ENCODE data around the gene IL17RC. TPM values are rescaled to one million over a fixed set of nuclear protein-coding genes. Genes with fewer than 3 reads are reported as not detected.

The IL17RC gene
- total and polyA plus RNA-seq, 5 donors from 2014 or later, result 1.1 to 9.5 (median 5.6) TPM

GRCh38 chr3:9951126-9951525, 34.2 kb downstream of the IL17RC start:
- H3K4me1 ChIP-seq (ENCODE audit: control insufficient read depth, insufficient read depth, low read length, poor library complexity, severe bottlenecking), result peaks cover 12% of the 10 kb centered on the region
- DNase-seq (peak in 1 of 3 donors; percentile 8), ATAC-seq (ENCODE audit: low read depth in 2 of 2) (no peak)
- H3K9me3 ChIP-seq (ENCODE audit: control insufficient read depth in 2 of 2, low read length in 2 of 2), result no peaks in the 10 kb centered on the region
- no peaks in the 10 kb centered on the region for H3K27me3 Mint-ChIP-seq
- no peak overlapping the region for H3K27ac ChIP-seq (ENCODE audit: insufficient read depth, low read length, poor library complexity, severe bottlenecking)
- no peaks in the 10 kb centered on the region for H3K9me3 Mint-ChIP-seq
- no peaks in the 10 kb centered on the region for H3K36me3 ChIP-seq (ENCODE audit: control insufficient read depth, insufficient read depth, low read length)
- H3K36me3 Mint-ChIP-seq, result no peaks in the 10 kb centered on the region
- H3K4me3 ChIP-seq (ENCODE audit: low read depth, low read length), result peak overlapping the region; percentile 67
- peak overlapping the region; percentile 86 to 94 (median 92) for H3K4me3 Mint-ChIP-seq
- H3K4me1 Mint-ChIP-seq, result peaks cover 0 to 19% (median 10%) of the 10 kb centered on the region in 4 donors
- H3K27ac Mint-ChIP-seq, result peak overlapping the region; percentile 49 to 78 (median 56)
- no peaks in the 10 kb centered on the region for H3K27me3 ChIP-seq (ENCODE audit: control insufficient read depth, insufficient read depth, low read length)

- Histone ChIP-seq H3K36me3 (ENCODE audit: control insufficient read depth, insufficient read depth, low read length) (no peaks in the 10 kb centered on the region), H3K27me3 (ENCODE audit: control insufficient read depth, insufficient read depth, low read length) (no peaks in the 10 kb centered on the region), H3K4me3 (ENCODE audit: low read depth, low read length) (peak overlapping the region; percentile 67), H3K9me3 (ENCODE audit: control insufficient read depth in 2 of 2, low read length in 2 of 2) (no peaks in the 10 kb centered on the region), H3K27ac (ENCODE audit: insufficient read depth, low read length, poor library complexity, severe bottlenecking) (no peak overlapping the region), H3K4me1 (ENCODE audit: control insufficient read depth, insufficient read depth, low read length, poor library complexity, severe bottlenecking) (peaks cover 12% of the 10 kb centered on the region)
- H3K36me3 Mint-ChIP-seq, result no peaks in the 10 kb centered on the region
- peak overlapping the region in 2 of 3 donors; percentile 49 to 78 for H3K27ac Mint-ChIP-seq
- DNase-seq (no peak), ATAC-seq (ENCODE audit: low read depth in 2 of 2) (peak in 1 of 2 donors; percentile 6)
- no peaks in the 10 kb centered on the region for H3K27me3 Mint-ChIP-seq
- peaks cover 0 to 18% (median 10%) of the 10 kb centered on the region in 4 donors for H3K4me1 Mint-ChIP-seq
- no peaks in the 10 kb centered on the region for H3K9me3 Mint-ChIP-seq
- H3K4me3 Mint-ChIP-seq, result peak overlapping the region; percentile 86 to 94 (median 92)
Measured at GRCh38 chr3:9951598-9951961, 34.7 kb downstream of the IL17RC start.

DNA sequence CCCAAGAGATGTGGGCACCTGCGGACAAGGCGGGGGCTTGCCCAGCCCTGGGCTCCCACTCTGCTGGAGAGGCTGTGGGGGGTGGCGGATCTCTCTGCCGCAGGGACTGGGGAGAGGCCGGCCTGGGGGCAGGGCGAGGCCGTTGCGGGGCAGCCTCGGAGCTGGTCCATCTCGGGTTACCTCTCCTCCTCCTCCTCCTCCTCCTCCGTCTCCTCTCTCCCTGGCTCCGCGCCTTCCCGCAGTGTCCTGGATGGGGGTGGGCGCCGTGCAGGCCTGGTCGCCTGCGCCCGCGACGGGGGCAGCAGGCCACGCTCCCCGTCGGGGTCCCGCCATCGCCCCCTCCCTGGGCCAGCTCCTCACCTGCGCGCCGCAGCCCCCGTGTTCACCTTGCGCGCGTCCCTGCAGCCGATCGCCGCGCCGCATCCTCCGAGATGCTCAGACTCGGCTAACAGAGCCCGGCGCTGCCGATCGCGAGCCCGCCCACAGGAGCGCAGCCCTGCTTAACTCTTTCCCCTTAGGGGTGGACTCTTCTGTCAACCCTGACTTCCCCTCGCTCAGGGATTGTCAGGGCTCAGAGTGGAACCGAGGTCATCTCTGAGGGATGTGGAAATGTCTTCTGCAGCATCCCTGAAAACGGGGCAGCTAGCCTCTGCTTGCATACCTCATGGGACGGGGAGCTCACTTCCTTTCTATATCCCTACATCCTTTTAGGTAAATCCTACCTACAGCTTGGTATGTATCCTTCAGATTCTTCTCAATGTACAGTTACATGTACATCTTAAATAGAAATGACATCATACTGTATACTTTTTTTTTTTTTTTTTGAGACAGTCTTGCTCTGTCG, 35.3 kb downstream of the IL17RC start, which contains the start of gene PRRT3:
Gene PRRT3 (minus strand): TSS at position 447 of the 844 bp plus-strand sequence. CDS start 2,293 bp downstream, outside the sequence.
- peak within 1 kb of the TSS; percentile 86 to 94 (median 93) for H3K4me3 Mint-ChIP-seq
- H3K4me1 Mint-ChIP-seq, result peaks cover 0 to 18% (median 11%) of the 10 kb centered on the region in 4 donors
- Histone ChIP-seq H3K4me3 (ENCODE audit: low read depth, low read length) (peak within 1 kb of the TSS; percentile 69), H3K27ac (ENCODE audit: insufficient read depth, low read length, poor library complexity, severe bottlenecking) (no peak within 1 kb of the TSS), H3K27me3 (ENCODE audit: control insufficient read depth, insufficient read depth, low read length) (no peaks in the 10 kb centered on the region), H3K4me1 (ENCODE audit: control insufficient read depth, insufficient read depth, low read length, poor library complexity, severe bottlenecking) (peaks cover 12% of the 10 kb centered on the region), H3K36me3 (ENCODE audit: control insufficient read depth, insufficient read depth, low read length) (no peaks in the 10 kb centered on the region), H3K9me3 (ENCODE audit: control insufficient read depth in 2 of 2, low read length in 2 of 2) (no peaks in the 10 kb centered on the region)
- H3K36me3 Mint-ChIP-seq, result no peaks in the 10 kb centered on the region
- H3K27ac Mint-ChIP-seq, result peak within 1 kb of the TSS; percentile 49 to 78 (median 56)
- no peaks in the 10 kb centered on the region for H3K9me3 Mint-ChIP-seq
- ATAC-seq (ENCODE audit: low read depth in 2 of 2) (peak; percentile 86 to 87), DNase-seq (peak; percentile 20 to 74 (median 57))
- no peaks in the 10 kb centered on the region for H3K27me3 Mint-ChIP-seq

DNA sequence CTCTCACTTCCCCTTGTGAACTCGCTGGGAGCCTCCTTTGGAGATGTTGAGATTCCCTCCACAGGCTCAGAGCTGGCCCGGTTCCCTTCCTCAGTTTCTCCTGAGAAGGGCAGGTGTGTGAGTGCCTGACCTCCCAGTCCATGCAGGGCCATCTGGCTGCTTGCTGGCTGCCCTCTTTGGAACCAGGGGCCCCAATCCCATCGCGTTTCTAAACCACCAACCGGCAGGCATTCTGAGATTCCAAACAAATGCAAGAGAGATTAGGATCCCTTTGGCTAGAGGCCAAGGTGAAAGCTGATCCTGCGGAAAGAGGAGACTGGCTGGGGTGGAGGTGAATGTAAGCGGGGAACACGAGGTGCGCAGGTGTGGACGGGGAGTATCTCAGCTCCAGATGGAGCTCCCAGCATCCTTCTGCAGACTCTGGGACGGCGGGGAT, 38.2 kb downstream of the IL17RC start:
- H3K27me3 Mint-ChIP-seq, result no peaks in the 10 kb centered on the region
- DNase-seq (no peak), ATAC-seq (ENCODE audit: low read depth in 2 of 2) (no peak)
- peaks cover 12% of the 10 kb centered on the region for H3K4me1 ChIP-seq (ENCODE audit: control insufficient read depth, insufficient read depth, low read length, poor library complexity, severe bottlenecking)
- no peaks in the 10 kb centered on the region for H3K36me3 ChIP-seq (ENCODE audit: control insufficient read depth, insufficient read depth, low read length)
- H3K4me1 Mint-ChIP-seq, result peaks cover 0 to 18% (median 12%) of the 10 kb centered on the region in 4 donors
- H3K9me3 Mint-ChIP-seq, result no peaks in the 10 kb centered on the region
- peak overlapping the region in 1 of 4 donors; percentile 61 for H3K4me3 Mint-ChIP-seq
- H3K9me3 ChIP-seq (ENCODE audit: control insufficient read depth in 2 of 2, low read length in 2 of 2), result no peaks in the 10 kb centered on the region
- no peaks in the 10 kb centered on the region for H3K36me3 Mint-ChIP-seq
- H3K27ac Mint-ChIP-seq, result no peak overlapping the region
- H3K4me3 ChIP-seq (ENCODE audit: low read depth, low read length), result no peak overlapping the region
- no peaks in the 10 kb centered on the region for H3K27me3 ChIP-seq (ENCODE audit: control insufficient read depth, insufficient read depth, low read length)
- no peak overlapping the region for H3K27ac ChIP-seq (ENCODE audit: insufficient read depth, low read length, poor library complexity, severe bottlenecking)

GRCh38 chr3:9955611-9956352, 38.9 kb downstream of the IL17RC start:
- Histone ChIP-seq H3K27me3 (ENCODE audit: control insufficient read depth, insufficient read depth, low read length) (no peaks in the 10 kb centered on the region), H3K36me3 (ENCODE audit: control insufficient read depth, insufficient read depth, low read length) (no peaks in the 10 kb centered on the region), H3K9me3 (ENCODE audit: control insufficient read depth in 2 of 2, low read length in 2 of 2) (no peaks in the 10 kb centered on the region), H3K27ac (ENCODE audit: insufficient read depth, low read length, poor library complexity, severe bottlenecking) (no peak overlapping the region), H3K4me3 (ENCODE audit: low read depth, low read length) (no peak overlapping the region), H3K4me1 (ENCODE audit: control insufficient read depth, insufficient read depth, low read length, poor library complexity, severe bottlenecking) (peaks cover 12% of the 10 kb centered on the region)
- no peaks in the 10 kb centered on the region for H3K27me3 Mint-ChIP-seq
- DNase-seq, result no peak
- H3K4me3 Mint-ChIP-seq, result peak overlapping the region in 1 of 4 donors; percentile 55
- H3K27ac Mint-ChIP-seq, result peak overlapping the region in 1 of 3 donors; percentile 55
- peaks cover 2% of the 10 kb centered on the region for H3K36me3 Mint-ChIP-seq
- no peaks in the 10 kb centered on the region for H3K9me3 Mint-ChIP-seq
- H3K4me1 Mint-ChIP-seq, result peaks cover 0 to 17% (median 8%) of the 10 kb centered on the region in 4 donors
- ATAC-seq (ENCODE audit: low read depth in 2 of 2), result no peak

- Mint-ChIP-seq H3K4me1 (peaks cover 0 to 6% (median 5%) of the 10 kb centered on the region in 4 donors), H3K27me3 (no peaks in the 10 kb centered on the region), H3K9me3 (no peaks in the 10 kb centered on the region), H3K4me3 (no peak overlapping the region), H3K36me3 (peaks cover 8% of the 10 kb centered on the region), H3K27ac (peak overlapping the region in 1 of 3 donors; percentile 8)
- H3K9me3 ChIP-seq (ENCODE audit: control insufficient read depth in 2 of 2, low read length in 2 of 2), result no peaks in the 10 kb centered on the region
- ATAC-seq (ENCODE audit: low read depth in 2 of 2) (no peak), DNase-seq (no peak)
- no peaks in the 10 kb centered on the region for H3K27me3 ChIP-seq (ENCODE audit: control insufficient read depth, insufficient read depth, low read length)
- H3K4me1 ChIP-seq (ENCODE audit: control insufficient read depth, insufficient read depth, low read length, poor library complexity, severe bottlenecking), result no peaks in the 10 kb centered on the region
- H3K27ac ChIP-seq (ENCODE audit: insufficient read depth, low read length, poor library complexity, severe bottlenecking), result no peak overlapping the region
- peaks cover 3% of the 10 kb centered on the region for H3K36me3 ChIP-seq (ENCODE audit: control insufficient read depth, insufficient read depth, low read length)
- H3K4me3 ChIP-seq (ENCODE audit: low read depth, low read length), result no peak overlapping the region
Measured at GRCh38 chr3:9957214-9957613, 40.3 kb downstream of the IL17RC start.

- no peak overlapping the region for H3K4me3 Mint-ChIP-seq
- Histone ChIP-seq H3K27ac (ENCODE audit: insufficient read depth, low read length, poor library complexity, severe bottlenecking) (no peak overlapping the region), H3K36me3 (ENCODE audit: control insufficient read depth, insufficient read depth, low read length) (peaks cover 52% of the 10 kb centered on the region), H3K27me3 (ENCODE audit: control insufficient read depth, insufficient read depth, low read length) (no peaks in the 10 kb centered on the region), H3K4me3 (ENCODE audit: low read depth, low read length) (no peak overlapping the region), H3K9me3 (ENCODE audit: control insufficient read depth in 2 of 2, low read length in 2 of 2) (no peaks in the 10 kb centered on the region), H3K4me1 (ENCODE audit: control insufficient read depth, insufficient read depth, low read length, poor library complexity, severe bottlenecking) (no peaks in the 10 kb centered on the region)
- no peak overlapping the region for H3K27ac Mint-ChIP-seq
- no peaks in the 10 kb centered on the region for H3K4me1 Mint-ChIP-seq
- peaks cover 0 to 1% (median 0%) of the 10 kb centered on the region in 7 donors for H3K9me3 Mint-ChIP-seq
- no peaks in the 10 kb centered on the region for H3K27me3 Mint-ChIP-seq
- ATAC-seq (ENCODE audit: low read depth in 2 of 2) (no peak), DNase-seq (no peak)
- H3K36me3 Mint-ChIP-seq, result peaks cover 45% of the 10 kb centered on the region
Measured at GRCh38 chr3:9965200-9965875, 48.4 kb downstream of the IL17RC start.
